Measurements from ENCODE around the gene LRMDA. TPM values are rescaled to one million over a fixed set of nuclear protein-coding genes. Genes with fewer than 3 reads are reported as not detected.

Gene LRMDA
- total and polyA plus RNA-seq, 2 of the 13 experiments (the other 11 are each of a cell fraction or from before 2014, with no cell fraction given), result 13.4 to 22.0 TPM

- WGBS (ENCODE audit: low lambda C conversion rate), result 72% methylated on average over 2 of the region's 2 CpGs
- Histone ChIP-seq H3K4me1 (ENCODE audit: insufficient read depth, low read length) (peaks cover 10% of the 10 kb centered on the region; the same call in 1 of the 2 replicates), H3K9me3 (ENCODE audit: low read length) (no peaks in the 10 kb centered on the region), H4K20me1 (ENCODE audit: insufficient read depth, low read length) (no peaks in the 10 kb centered on the region), H3K27ac (ENCODE audit: extremely low read length, insufficient read depth, low read length) (no peak overlapping the region), H3K4me3 (replicated peaks in 1 of 3; ENCODE audit: insufficient read depth in 1 of 3, low read depth in 2 of 3, low read length in 3 of 3) (no peak overlapping the region), H2AFZ (ENCODE audit: low read length) (no peak overlapping the region), H3K36me3 (replicated peaks in 1 of 2; ENCODE audit: control insufficient read depth in 1 of 2, insufficient read depth in 2 of 2, low read length in 2 of 2) (no peaks in the 10 kb centered on the region), H3K4me2 (ENCODE audit: low read depth, low read length) (no peak overlapping the region), H3K79me2 (ENCODE audit: insufficient read depth, low read length) (no peaks in the 10 kb centered on the region), H3K27me3 (ENCODE audit: control insufficient read depth in 1 of 2, insufficient read depth in 2 of 2, low read length in 2 of 2) (no peaks in the 10 kb centered on the region), H3K9ac (ENCODE audit: insufficient read depth, low read depth, low read length) (no peak overlapping the region)
- BruUV-seq (replicated peaks), result no TSS peak
- ChIA-PET POLR2A (no interaction called here), CTCF (ENCODE audit: low intra/inter-chr PET ratio, low total read pairs) (no interaction called here)
- in situ Hi-C loops (cut with HindIII; ENCODE audit: extremely low pct_ligation_motif_present, low pct_unique_long_range_greater_than_20kb) (no loop called here), intact Hi-C loops (cut with micrococcal nuclease; ENCODE audit: unreplicated experiment) (no loop called here)
- DNase-seq (ENCODE audit: low spot score) (peak; percentile 7), ATAC-seq (peak; percentile 56; the same call in 2 of the 3 replicates), FAIRE-seq (no peak)
- TF ChIP-seq HNF4A (CRISPR knock-in tag; IDR thresholded peaks at IDR 0.05), result 0 out of 2 replicates have a peak, but pooled peaks have one; percentile 25
- no peak for TF ChIP-seq ZNF879 (CRISPR knock-in tag; IDR thresholded peaks at IDR 0.05)
Measured at GRCh38 chr10:76388321-76389023, 957.0 kb downstream of the LRMDA start.

GRCh38 chr10:76393875-76394706 is 962.7 kb downstream of the LRMDA start:
- H3K27me3 ChIP-seq (ENCODE audit: control insufficient read depth in 1 of 2, insufficient read depth in 2 of 2, low read length in 2 of 2), result no peaks in the 10 kb centered on the region
- no TSS peak for BruUV-seq (replicated peaks)
- ATAC-seq (no peak), DNase-seq (ENCODE audit: low spot score) (no peak), FAIRE-seq (no peak)
- H3K9ac ChIP-seq (ENCODE audit: insufficient read depth, low read depth, low read length), result no peak overlapping the region
- no peaks in the 10 kb centered on the region for H3K79me2 ChIP-seq (ENCODE audit: insufficient read depth, low read length)
- H3K27ac ChIP-seq (ENCODE audit: extremely low read length, insufficient read depth, low read length), result no peak overlapping the region
- H3K4me3 ChIP-seq (replicated peaks in 1 of 3; ENCODE audit: insufficient read depth in 1 of 3, low read depth in 2 of 3, low read length in 3 of 3), result no peak overlapping the region
- no peaks in the 10 kb centered on the region for H4K20me1 ChIP-seq (ENCODE audit: insufficient read depth, low read length)
- in situ Hi-C loops (cut with HindIII; ENCODE audit: extremely low pct_ligation_motif_present, low pct_unique_long_range_greater_than_20kb) (no loop called here), intact Hi-C loops (cut with micrococcal nuclease; ENCODE audit: unreplicated experiment) (no loop called here)
- ChIA-PET POLR2A (no interaction called here), CTCF (ENCODE audit: low intra/inter-chr PET ratio, low total read pairs) (no interaction called here)
- WGBS (ENCODE audit: low lambda C conversion rate), result 88% methylated on average over 3 of the region's 3 CpGs
- no peaks in the 10 kb centered on the region for H3K9me3 ChIP-seq (ENCODE audit: low read length)
- no peaks in the 10 kb centered on the region for H3K36me3 ChIP-seq (replicated peaks in 1 of 2; ENCODE audit: control insufficient read depth in 1 of 2, insufficient read depth in 2 of 2, low read length in 2 of 2)
- H3K4me1 ChIP-seq (ENCODE audit: insufficient read depth, low read length), result peaks cover under 1% of the 10 kb centered on the region; the same call in 1 of the 2 replicates
- no peak overlapping the region for H3K4me2 ChIP-seq (ENCODE audit: low read depth, low read length)
- no peak overlapping the region for H2AFZ ChIP-seq (ENCODE audit: low read length)
- TF ChIP-seq MTA3 (CRISPR knock-in tag; IDR thresholded peaks at IDR 0.05) (no peak), STAT6 (CRISPR knock-in tag; IDR thresholded peaks at IDR 0.05; ENCODE audit: borderline replicate concordance) (no peak), TBX2 (CRISPR knock-in tag; IDR thresholded peaks at IDR 0.05; ENCODE audit: borderline replicate concordance) (no peak), HINFP (CRISPR knock-in tag; IDR thresholded peaks at IDR 0.05; ENCODE audit: low read depth) (no peak), ZNF660 (CRISPR knock-in tag; IDR thresholded peaks at IDR 0.05; ENCODE audit: borderline replicate concordance, low read depth) (no peak), POGZ (CRISPR knock-in tag; IDR thresholded peaks at IDR 0.05) (no peak), NR0B2 (CRISPR knock-in tag; IDR thresholded peaks at IDR 0.05) (no peak), SATB2 (CRISPR knock-in tag; IDR thresholded peaks at IDR 0.05) (no peak), CENPX (CRISPR knock-in tag; IDR thresholded peaks at IDR 0.05) (no peak), HOXA5 (CRISPR knock-in tag; IDR thresholded peaks at IDR 0.05) (no peak)

Measured in HepG2 (cell line).